Thoracic aorta (tissue), 2 donors: ENCODE measurements around the gene FARP1. TPM values are rescaled to one million over a fixed set of nuclear protein-coding genes. Genes with fewer than 3 reads are reported as not detected.

ENCODE experiments used
- ATAC-seq: fragments of 150-250 bp; one replicate; pipeline ENCODE4 v1.8.0; 2017; ENCODE audit warnings: low read depth; ENCODE audit not compliant: insufficient number of reproducible peaks, low FRiP score
- DNase-seq: peaks from one replicate; pipeline ENCODE4 v3.0.0-alpha.2; 2020; ENCODE audit warnings: low spot score
- H3K27ac ChIP-seq, 2 donors: fragments of 200-600 bp; sonication (generic); 1 replicate in 1 of 2; 2 replicates in 1 of 2; pipeline ENCODE4 v1.5.1; 2016; ENCODE audit warnings: mild to moderate bottlenecking in 2 of 2, moderate library complexity in 2 of 2
- H3K27me3 ChIP-seq: fragments of 200-600 bp; sonication (generic); replicated peaks from 2 replicates; pipeline ENCODE4 v1.6.0; 2016; ENCODE audit warnings: mild to moderate bottlenecking; ENCODE audit not compliant: insufficient read depth
- H3K36me3 ChIP-seq: fragments of 200-600 bp; sonication (generic); one replicate; pipeline ENCODE4 v1.5.1; 2016
- H3K4me1 ChIP-seq, 2 donors: fragments of 200-600 bp; sonication (generic); 1 replicate in 1 of 2; 2 replicates in 1 of 2; pipeline versions ENCODE4 v1.5.1 to v1.6.0; 2016; ENCODE audit warnings: low read depth in 2 of 2, mild to moderate bottlenecking in 1 of 2; ENCODE audit not compliant: control insufficient read depth in 1 of 2
- H3K4me3 ChIP-seq: fragments of 200-600 bp; sonication (generic); 2 replicates; pipeline ENCODE4 v1.5.1; 2016; ENCODE audit warnings: mild to moderate bottlenecking
- H3K9me3 ChIP-seq: fragments of 200-600 bp; sonication (generic); 2 replicates; pipeline ENCODE4 v1.5.1; 2016
- total RNA-seq, 2 donors: library from RNA; depleted of rRNA; stranded (reverse); fragments of >200 nt; gene quantifications; one replicate each; pipeline versions ENCODE4 v1.1.0 to v1.2.3, GENCODE V29; 2016
- TF ChIP-seq, protein P1 (sequence below): fragments of 200-600 bp; sonication (generic); IDR thresholded peaks from one replicate; pipeline ENCODE4 v1.5.1; 2019; ENCODE audit warnings: antibody characterized with exemption

FARP1 gene
- total RNA-seq, 2 donors from 2014 or later: 17.6 to 30.3 TPM

DNA sequence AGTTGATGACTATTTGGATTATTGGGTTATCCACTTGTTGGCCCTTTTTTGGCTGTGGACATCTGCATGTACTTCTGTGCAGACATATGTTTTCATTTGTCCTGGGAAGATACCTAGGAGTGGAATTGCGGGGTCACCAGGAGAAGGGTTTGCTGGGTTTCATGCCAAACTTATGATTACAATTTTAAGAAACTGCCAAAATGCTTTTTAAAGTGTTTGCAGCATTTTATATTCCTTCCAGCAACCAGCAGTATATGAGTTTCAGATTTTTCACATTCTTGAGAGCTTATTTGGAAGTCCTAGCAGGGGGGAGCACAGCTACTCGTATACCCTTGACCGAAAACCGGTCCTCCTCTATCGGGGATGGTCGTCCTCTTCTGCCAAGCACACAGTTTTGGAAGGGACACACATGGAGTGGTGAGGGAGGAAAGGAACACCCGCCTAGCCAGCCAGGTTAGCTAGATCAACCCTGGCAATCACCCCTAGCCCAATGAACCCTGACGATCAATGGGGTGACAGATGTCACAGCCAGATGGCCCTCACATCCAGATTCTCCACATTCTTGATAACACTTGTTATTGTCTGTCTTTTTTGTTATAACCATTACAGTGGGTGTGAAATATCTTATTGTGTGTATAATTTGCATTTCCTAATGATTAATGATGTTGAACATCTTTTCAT, 60.9 kb downstream of the FARP1 start:
- no peak for ATAC-seq
- no peaks in the 10 kb centered on the region for H3K36me3 ChIP-seq
- peaks cover 13% of the 10 kb centered on the region for H3K9me3 ChIP-seq
- no peak overlapping the region for H3K4me3 ChIP-seq
- H3K4me1 ChIP-seq: peaks cover 0 to 7% of the 10 kb centered on the region in 2 donors
- no peaks in the 10 kb centered on the region for H3K27me3 ChIP-seq
- no peak for DNase-seq
- TF ChIP-seq, protein P1, sequence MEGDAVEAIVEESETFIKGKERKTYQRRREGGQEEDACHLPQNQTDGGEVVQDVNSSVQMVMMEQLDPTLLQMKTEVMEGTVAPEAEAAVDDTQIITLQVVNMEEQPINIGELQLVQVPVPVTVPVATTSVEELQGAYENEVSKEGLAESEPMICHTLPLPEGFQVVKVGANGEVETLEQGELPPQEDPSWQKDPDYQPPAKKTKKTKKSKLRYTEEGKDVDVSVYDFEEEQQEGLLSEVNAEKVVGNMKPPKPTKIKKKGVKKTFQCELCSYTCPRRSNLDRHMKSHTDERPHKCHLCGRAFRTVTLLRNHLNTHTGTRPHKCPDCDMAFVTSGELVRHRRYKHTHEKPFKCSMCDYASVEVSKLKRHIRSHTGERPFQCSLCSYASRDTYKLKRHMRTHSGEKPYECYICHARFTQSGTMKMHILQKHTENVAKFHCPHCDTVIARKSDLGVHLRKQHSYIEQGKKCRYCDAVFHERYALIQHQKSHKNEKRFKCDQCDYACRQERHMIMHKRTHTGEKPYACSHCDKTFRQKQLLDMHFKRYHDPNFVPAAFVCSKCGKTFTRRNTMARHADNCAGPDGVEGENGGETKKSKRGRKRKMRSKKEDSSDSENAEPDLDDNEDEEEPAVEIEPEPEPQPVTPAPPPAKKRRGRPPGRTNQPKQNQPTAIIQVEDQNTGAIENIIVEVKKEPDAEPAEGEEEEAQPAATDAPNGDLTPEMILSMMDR: no peak
- no peak overlapping the region for H3K27ac ChIP-seq

DNA sequence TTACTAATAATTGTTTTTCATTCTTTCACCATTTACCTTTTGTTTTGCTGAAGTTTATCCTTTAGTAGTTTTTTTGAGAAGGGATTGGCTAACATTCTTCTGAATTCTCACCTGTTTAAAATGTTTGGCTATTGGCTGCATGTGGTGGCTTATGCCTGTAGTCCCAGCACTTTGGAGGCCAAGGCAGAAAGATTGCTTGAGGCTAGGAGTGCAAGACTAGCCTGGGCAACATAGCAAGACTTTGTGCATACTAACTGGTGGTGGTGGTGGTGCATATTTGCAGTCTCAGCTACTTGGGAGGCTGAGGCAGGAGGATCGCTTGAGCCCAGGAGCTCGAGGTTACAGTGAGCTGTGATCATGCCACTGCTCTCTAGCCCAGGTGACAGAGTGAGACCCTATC, 61.7 kb downstream of the FARP1 start:
- no peak overlapping the region for H3K27ac ChIP-seq
- H3K36me3 ChIP-seq: no peaks in the 10 kb centered on the region
- H3K9me3 ChIP-seq: peaks cover 13% of the 10 kb centered on the region
- no peak overlapping the region for H3K4me3 ChIP-seq
- TF ChIP-seq, protein P1: no peak
- H3K27me3 ChIP-seq: no peaks in the 10 kb centered on the region
- no peak for DNase-seq
- ATAC-seq: no peak
- peaks cover 0 to 7% of the 10 kb centered on the region in 2 donors for H3K4me1 ChIP-seq

GRCh38 chr13:98206946-98207345, 64.1 kb downstream of the FARP1 start:
- ATAC-seq (no peak), DNase-seq (no peak)
- Histone ChIP-seq H3K36me3 (no peaks in the 10 kb centered on the region), H3K4me3 (no peak overlapping the region), H3K27ac (no peak overlapping the region), H3K4me1 (peaks cover 0 to 7% of the 10 kb centered on the region in 2 donors), H3K27me3 (no peaks in the 10 kb centered on the region), H3K9me3 (peaks cover 13% of the 10 kb centered on the region)
- TF ChIP-seq, protein P1: no peak

GRCh38 chr13:98207416-98207815, 64.5 kb downstream of the FARP1 start:
- Histone ChIP-seq H3K27me3 (no peaks in the 10 kb centered on the region), H3K9me3 (peaks cover 13% of the 10 kb centered on the region), H3K27ac (no peak overlapping the region), H3K4me1 (peaks cover 0 to 7% of the 10 kb centered on the region in 2 donors), H3K4me3 (no peak overlapping the region), H3K36me3 (no peaks in the 10 kb centered on the region)
- ATAC-seq (no peak), DNase-seq (no peak)
- TF ChIP-seq, protein P1: no peak

DNA sequence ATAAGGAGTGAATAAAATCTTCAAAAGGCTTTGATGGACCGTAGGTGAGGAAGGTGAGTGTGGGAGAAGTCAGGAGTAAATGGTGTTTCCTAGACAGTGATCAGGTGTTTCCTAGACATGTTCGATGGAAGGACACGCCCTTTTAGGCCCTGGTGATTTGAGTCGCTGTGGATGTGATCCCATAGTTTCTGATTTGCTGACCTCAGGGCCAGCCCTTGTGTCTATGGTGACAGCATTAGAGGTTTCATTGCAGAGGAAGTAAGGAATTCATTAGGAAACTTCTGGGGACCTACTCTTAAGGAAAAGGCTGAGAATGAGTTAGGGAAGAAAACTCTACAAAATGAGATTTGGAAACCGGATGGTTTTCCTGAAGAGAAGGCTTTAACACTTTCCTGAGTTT, 65.7 kb downstream of the FARP1 start:
- Histone ChIP-seq H3K27me3 (no peaks in the 10 kb centered on the region), H3K36me3 (no peaks in the 10 kb centered on the region), H3K4me1 (peaks cover 0 to 7% of the 10 kb centered on the region in 2 donors), H3K27ac (no peak overlapping the region), H3K4me3 (no peak overlapping the region), H3K9me3 (peaks cover 13% of the 10 kb centered on the region)
- TF ChIP-seq, protein P1: no peak
- DNase-seq (no peak), ATAC-seq (no peak)
